ENCODE measurements around the gene CST7.

Gene CST7

DNA sequence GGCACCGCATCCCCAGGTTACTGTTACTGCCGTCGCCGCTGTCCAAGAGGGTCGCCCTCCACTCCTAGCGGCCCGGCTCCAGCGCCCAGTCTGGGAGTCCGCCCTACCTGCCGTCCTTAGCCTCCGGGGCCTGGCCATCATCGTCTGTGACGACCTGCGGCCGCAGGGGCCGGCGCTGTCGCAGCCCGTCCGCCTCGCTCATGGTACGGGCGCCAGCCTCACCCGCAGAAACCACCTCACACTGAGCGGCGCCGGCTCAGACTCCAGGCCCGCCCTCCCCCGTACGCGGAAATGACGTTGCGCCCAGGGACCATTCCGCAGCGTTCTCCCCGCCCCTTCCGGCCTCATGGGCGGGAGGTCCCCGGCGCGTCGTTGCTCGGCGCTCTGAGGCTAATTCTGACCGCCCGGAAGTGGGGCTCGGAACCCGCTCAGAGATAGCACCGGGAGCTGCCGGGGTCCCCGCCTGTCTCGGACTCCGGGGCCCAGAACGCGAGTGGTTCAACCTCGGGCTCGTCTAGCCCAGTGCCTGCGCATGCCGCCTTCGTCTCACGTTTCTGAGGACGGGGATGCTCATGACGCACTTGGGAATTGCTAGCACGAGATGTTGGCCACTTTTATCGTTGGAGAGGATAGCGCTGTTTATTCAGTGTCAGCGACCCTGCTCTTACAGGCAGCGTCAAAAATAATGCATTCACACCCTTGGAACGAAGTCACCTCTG is 43.6 kb downstream of the CST7 start, which contains the start of gene APMAP:
APMAP (minus strand) TSS at position 265 of the 719 bp plus-strand sequence; CDS start at position 202, 63 bp downstream.
- TF ChIP-seq, protein P1, sequence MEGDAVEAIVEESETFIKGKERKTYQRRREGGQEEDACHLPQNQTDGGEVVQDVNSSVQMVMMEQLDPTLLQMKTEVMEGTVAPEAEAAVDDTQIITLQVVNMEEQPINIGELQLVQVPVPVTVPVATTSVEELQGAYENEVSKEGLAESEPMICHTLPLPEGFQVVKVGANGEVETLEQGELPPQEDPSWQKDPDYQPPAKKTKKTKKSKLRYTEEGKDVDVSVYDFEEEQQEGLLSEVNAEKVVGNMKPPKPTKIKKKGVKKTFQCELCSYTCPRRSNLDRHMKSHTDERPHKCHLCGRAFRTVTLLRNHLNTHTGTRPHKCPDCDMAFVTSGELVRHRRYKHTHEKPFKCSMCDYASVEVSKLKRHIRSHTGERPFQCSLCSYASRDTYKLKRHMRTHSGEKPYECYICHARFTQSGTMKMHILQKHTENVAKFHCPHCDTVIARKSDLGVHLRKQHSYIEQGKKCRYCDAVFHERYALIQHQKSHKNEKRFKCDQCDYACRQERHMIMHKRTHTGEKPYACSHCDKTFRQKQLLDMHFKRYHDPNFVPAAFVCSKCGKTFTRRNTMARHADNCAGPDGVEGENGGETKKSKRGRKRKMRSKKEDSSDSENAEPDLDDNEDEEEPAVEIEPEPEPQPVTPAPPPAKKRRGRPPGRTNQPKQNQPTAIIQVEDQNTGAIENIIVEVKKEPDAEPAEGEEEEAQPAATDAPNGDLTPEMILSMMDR (conservative IDR thresholded peaks at IDR 0.05; ENCODE audit: low read length): no peak
- no peak for TF ChIP-seq EZH2phosphoT487 (IDR thresholded peaks at IDR 0.05; ENCODE audit: borderline replicate concordance)
- Histone ChIP-seq H3F3A (ENCODE audit: low read depth) (no peaks in the 10 kb centered on the region), H3K4me1 (ENCODE audit: insufficient read depth, low read length, poor library complexity, severe bottlenecking) (peaks cover 64% of the 10 kb centered on the region)

DNA sequence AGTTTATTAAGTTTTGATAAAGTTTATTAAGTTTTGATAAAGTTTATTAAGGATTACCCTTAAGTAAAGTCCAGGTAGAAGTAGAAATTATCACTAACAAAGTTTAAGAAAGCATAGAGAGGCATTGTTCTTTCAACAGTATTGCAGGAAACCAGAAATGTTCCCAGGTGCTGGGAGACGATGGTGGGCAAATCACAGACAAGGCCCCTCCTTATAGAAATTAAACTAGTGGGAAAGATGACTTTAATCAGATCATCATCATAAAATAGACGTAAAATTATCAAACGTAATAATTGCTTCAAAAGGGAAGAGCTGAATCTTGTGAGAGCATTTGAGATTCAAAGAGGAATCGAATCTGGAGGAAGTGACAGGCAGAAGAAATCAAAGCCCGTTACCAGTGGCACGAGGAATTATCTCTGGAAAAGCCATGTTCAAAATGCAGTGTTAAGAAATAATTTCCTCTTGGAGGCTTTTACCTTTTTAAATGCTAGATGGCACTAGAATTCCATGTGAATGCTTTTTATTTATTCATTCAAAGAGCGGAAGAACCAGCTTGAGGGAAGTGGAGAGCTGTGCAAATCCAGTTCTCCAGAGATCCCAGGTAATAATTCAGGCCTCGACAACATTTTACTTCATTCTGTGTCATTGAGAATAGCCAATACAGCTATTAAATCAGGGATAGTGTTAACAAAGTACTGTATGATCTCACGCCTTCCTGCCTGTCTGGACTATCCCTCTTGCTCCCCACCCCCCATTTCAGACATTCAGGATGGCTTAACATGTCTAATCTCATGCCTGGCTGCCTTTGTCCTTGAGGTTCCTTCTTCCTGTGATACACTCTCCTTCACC is 44.5 kb downstream of the CST7 start:
- Histone ChIP-seq H4K20me1 (ENCODE audit: insufficient read depth, low read length, poor library complexity, severe bottlenecking) (peaks cover 29% of the 10 kb centered on the region), H3K4me2 (ENCODE audit: low read depth, low read length, poor library complexity, severe bottlenecking) (peak overlapping the region; percentile 84), H2AFZ (ENCODE audit: low read length) (peak overlapping the region; percentile 49; the same call in 1 of the 2 replicates), H3K4me3 (ENCODE audit: low read length, poor library complexity, severe bottlenecking) (peak overlapping the region; percentile 84), H3K4me1 (ENCODE audit: insufficient read depth, low read length, poor library complexity, severe bottlenecking) (peaks cover 55% of the 10 kb centered on the region), H3K9ac (ENCODE audit: low read depth, low read length, poor library complexity, severe bottlenecking) (peak overlapping the region; percentile 81), H3F3A (ENCODE audit: low read depth) (no peaks in the 10 kb centered on the region), H3K79me2 (ENCODE audit: insufficient read depth, low read length) (peaks cover 39% of the 10 kb centered on the region), H3K27me3 (ENCODE audit: insufficient read depth, low read length, poor library complexity, severe bottlenecking) (no peaks in the 10 kb centered on the region), H3K36me3 (ENCODE audit: insufficient read depth, low read length) (no peaks in the 10 kb centered on the region), H3K9me3 (ENCODE audit: insufficient read depth, low read depth, low read length) (no peaks in the 10 kb centered on the region), H3K9me2 (replicated peaks; ENCODE audit: low read depth, low read length) (no peaks in the 10 kb centered on the region)
- TF ChIP-seq, protein P1 (conservative IDR thresholded peaks at IDR 0.05; ENCODE audit: low read length): peak; percentile 38
- TF ChIP-seq EZH2phosphoT487 (IDR thresholded peaks at IDR 0.05; ENCODE audit: borderline replicate concordance): no peak

More for the DNA sequence above, 43.6 kb downstream of the CST7 start, which contains the start of gene APMAP:
- Histone ChIP-seq H3K9ac (ENCODE audit: low read depth, low read length, poor library complexity, severe bottlenecking) (peak within 1 kb of the TSS; percentile 81), H3K79me2 (ENCODE audit: insufficient read depth, low read length) (peaks cover 48% of the 10 kb centered on the region), H3K4me3 (ENCODE audit: low read length, poor library complexity, severe bottlenecking) (peak within 1 kb of the TSS; percentile 84), H4K20me1 (ENCODE audit: insufficient read depth, low read length, poor library complexity, severe bottlenecking) (peaks cover 36% of the 10 kb centered on the region), H3K9me2 (replicated peaks; ENCODE audit: low read depth, low read length) (no peaks in the 10 kb centered on the region), H3K4me2 (ENCODE audit: low read depth, low read length, poor library complexity, severe bottlenecking) (peak within 1 kb of the TSS; percentile 87), H3K36me3 (ENCODE audit: insufficient read depth, low read length) (no peaks in the 10 kb centered on the region), H3K9me3 (ENCODE audit: insufficient read depth, low read depth, low read length) (no peaks in the 10 kb centered on the region), H2AFZ (ENCODE audit: low read length) (peak within 1 kb of the TSS; percentile 78), H3K27me3 (ENCODE audit: insufficient read depth, low read length, poor library complexity, severe bottlenecking) (no peaks in the 10 kb centered on the region)

DNA sequence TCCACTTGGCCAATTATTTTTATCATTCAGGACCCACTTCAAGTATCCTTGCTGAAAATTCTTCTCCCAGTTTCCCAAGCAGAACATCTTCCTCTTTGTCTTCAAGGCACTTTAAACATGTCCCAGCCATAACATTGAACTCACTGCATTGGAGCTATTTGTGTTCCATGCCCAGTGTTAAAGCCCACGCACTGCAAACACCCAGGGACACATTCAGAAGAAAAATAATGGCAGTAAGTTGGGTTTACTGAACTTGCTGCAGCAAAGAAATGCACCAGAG is 45.1 kb downstream of the CST7 start:
- Histone ChIP-seq H3K4me1 (ENCODE audit: insufficient read depth, low read length, poor library complexity, severe bottlenecking) (peaks cover 49% of the 10 kb centered on the region), H3K36me3 (ENCODE audit: insufficient read depth, low read length) (no peaks in the 10 kb centered on the region), H2AFZ (ENCODE audit: low read length) (no peak overlapping the region), H4K20me1 (ENCODE audit: insufficient read depth, low read length, poor library complexity, severe bottlenecking) (peaks cover 27% of the 10 kb centered on the region), H3K27me3 (ENCODE audit: insufficient read depth, low read length, poor library complexity, severe bottlenecking) (no peaks in the 10 kb centered on the region), H3K9me3 (ENCODE audit: insufficient read depth, low read depth, low read length) (no peaks in the 10 kb centered on the region), H3K9ac (ENCODE audit: low read depth, low read length, poor library complexity, severe bottlenecking) (no peak overlapping the region), H3K79me2 (ENCODE audit: insufficient read depth, low read length) (peaks cover 33% of the 10 kb centered on the region), H3K4me2 (ENCODE audit: low read depth, low read length, poor library complexity, severe bottlenecking) (no peak overlapping the region), H3K4me3 (ENCODE audit: low read length, poor library complexity, severe bottlenecking) (no peak overlapping the region), H3K9me2 (replicated peaks; ENCODE audit: low read depth, low read length) (no peaks in the 10 kb centered on the region), H3F3A (ENCODE audit: low read depth) (no peaks in the 10 kb centered on the region)
- TF ChIP-seq, protein P1 (conservative IDR thresholded peaks at IDR 0.05; ENCODE audit: low read length): no peak
- no peak for TF ChIP-seq EZH2phosphoT487 (IDR thresholded peaks at IDR 0.05; ENCODE audit: borderline replicate concordance)
